GM23248 (cell line): ENCODE results near the gene IFNE.

ENCODE experiments used
- EZH2 ChIP-seq: fragments of 200-600 bp; sonication (generic); IDR thresholded peaks from 2 replicates; pipeline ENCODE4 v1.6.1; 2018; ENCODE audit warnings: antibody characterized with exemption, mild to moderate bottlenecking; ENCODE audit not compliant: insufficient read depth, poor library complexity, severe bottlenecking
- EZH2phosphoT487 ChIP-seq: fragments of 200-600 bp; sonication (generic); IDR thresholded peaks from 2 replicates; pipeline ENCODE4 v1.6.1; 2018; ENCODE audit warnings: antibody characterized with exemption, moderate library complexity, mild to moderate bottlenecking, low read depth; ENCODE audit not compliant: insufficient read depth

DNA sequence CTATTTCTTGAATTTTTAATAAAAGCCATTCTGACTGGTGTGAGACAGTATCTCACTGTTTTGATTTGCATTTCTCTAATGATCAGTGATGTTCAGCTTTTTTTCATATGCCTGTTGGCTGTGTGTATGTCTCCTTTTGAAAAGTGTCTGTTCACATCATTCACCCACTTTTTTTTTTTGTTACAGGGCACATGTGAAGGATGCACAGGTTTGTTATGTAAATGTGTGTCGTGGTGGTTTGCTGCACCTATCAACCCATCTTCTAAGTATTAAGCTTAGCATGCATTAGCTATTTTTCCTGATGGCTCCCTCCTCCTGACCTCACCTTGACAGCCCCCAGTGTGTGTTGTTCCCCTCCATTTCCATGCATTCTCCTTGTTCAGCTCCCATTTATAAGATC is 39.3 kb upstream of the IFNE start:
- TF ChIP-seq EZH2phosphoT487 (no peak), EZH2 (no peak)
